NOMO-1 treated with DMSO at 0.1 percent for 48 hours (cell line): Measurements from ENCODE around the gene RPS3.

Experiments used
- DNase-seq: peaks from one replicate; lab custom pipeline; 2025; ENCODE audit not compliant: unreplicated experiment; lab: John Stamatoyannopoulos, UW

The RPS3 gene

GRCh38 chr11:75413864-75414263, 14.5 kb downstream of the RPS3 start:
- DNase-seq = no peak

GRCh38 chr11:75420224-75421034, 21.1 kb downstream of the RPS3 start:
- DNase-seq = no peak

- DNase-seq = no peak
Observed at GRCh38 chr11:75421035-75421602, 21.8 kb downstream of the RPS3 start.

GRCh38 chr11:75421902-75422247, 22.6 kb downstream of the RPS3 start:
- no peak for DNase-seq

GRCh38 chr11:75422248-75423231, 23.2 kb downstream of the RPS3 start:
- DNase-seq = no peak

- DNase-seq = no peak
Observed at GRCh38 chr11:75423721-75424120, 24.4 kb downstream of the RPS3 start.

GRCh38 chr11:75424396-75424795, 25.1 kb downstream of the RPS3 start:
- DNase-seq = no peak

- no peak for DNase-seq
Observed at GRCh38 chr11:75425422-75425821, 26.1 kb downstream of the RPS3 start.

- no peak for DNase-seq
Observed at GRCh38 chr11:75426720-75427086, 27.4 kb downstream of the RPS3 start.

GRCh38 chr11:75427181-75427580, 27.9 kb downstream of the RPS3 start:
- no peak for DNase-seq

GRCh38 chr11:75428281-75428724, 29.0 kb downstream of the RPS3 start:
- peak; percentile 67 for DNase-seq

GRCh38 chr11:75428989-75429640, 29.8 kb downstream of the RPS3 start:
- no peak for DNase-seq

GRCh38 chr11:75429641-75429901, 30.3 kb downstream of the RPS3 start:
- no peak for DNase-seq

GRCh38 chr11:75429902-75430713, 30.8 kb downstream of the RPS3 start:
- peak; percentile 80 for DNase-seq

- DNase-seq = peak; percentile 16
Observed at GRCh38 chr11:75430714-75431532, 31.6 kb downstream of the RPS3 start.

GRCh38 chr11:75431533-75432525, 32.5 kb downstream of the RPS3 start:
- no peak for DNase-seq

GRCh38 chr11:75432911-75433321, 33.6 kb downstream of the RPS3 start, which contains the start of gene KLHL35:
KLHL35 (minus strand) TSS chr11:75433203; CDS start chr11:75430629, 2,574 bp downstream.
- DNase-seq = no peak

GRCh38 chr11:75433443-75433842, 34.1 kb downstream of the RPS3 start:
- DNase-seq = no peak
